Stomach smooth muscle (tissue), 2 donors: Measurements from ENCODE around the gene DUSP2.

Experiments
- H3K27ac ChIP-seq: one replicate; pipeline ENCODE4 v1.7.0; 2013; ENCODE audit warnings: mild to moderate bottlenecking, low read length, inconsistent platforms
- H3K27me3 ChIP-seq, 2 donors: one replicate each; pipeline ENCODE4 v1.7.0; 2013; ENCODE audit warnings: low read length in 2 of 2; ENCODE audit not compliant: insufficient read depth in 2 of 2, control insufficient read depth in 1 of 2
- H3K36me3 ChIP-seq, 2 donors: one replicate each; pipeline ENCODE4 v1.7.0; 2013; ENCODE audit warnings: low read length in 2 of 2; ENCODE audit not compliant: control insufficient read depth in 2 of 2, insufficient read depth in 2 of 2
- H3K4me1 ChIP-seq: one replicate; pipeline ENCODE4 v1.7.0; 2013; ENCODE audit warnings: low read length; ENCODE audit not compliant: control insufficient read depth, insufficient read depth
- H3K4me3 ChIP-seq, 2 donors: one replicate each; pipeline ENCODE4 v1.7.0; 2013; ENCODE audit warnings: low read length in 2 of 2
- H3K9ac ChIP-seq, 2 donors: one replicate each; pipeline ENCODE4 v1.7.0; 2013; ENCODE audit warnings: low read length in 2 of 2, mild to moderate bottlenecking in 1 of 2
- H3K9me3 ChIP-seq, 2 donors: one replicate each; pipeline ENCODE4 v1.7.0; 2013; ENCODE audit warnings: low read length in 2 of 2; ENCODE audit not compliant: control insufficient read depth in 2 of 2
- donor health status: healthy.
- donor health status: Pancreatic carcinoma.

The DUSP2 gene

DNA sequence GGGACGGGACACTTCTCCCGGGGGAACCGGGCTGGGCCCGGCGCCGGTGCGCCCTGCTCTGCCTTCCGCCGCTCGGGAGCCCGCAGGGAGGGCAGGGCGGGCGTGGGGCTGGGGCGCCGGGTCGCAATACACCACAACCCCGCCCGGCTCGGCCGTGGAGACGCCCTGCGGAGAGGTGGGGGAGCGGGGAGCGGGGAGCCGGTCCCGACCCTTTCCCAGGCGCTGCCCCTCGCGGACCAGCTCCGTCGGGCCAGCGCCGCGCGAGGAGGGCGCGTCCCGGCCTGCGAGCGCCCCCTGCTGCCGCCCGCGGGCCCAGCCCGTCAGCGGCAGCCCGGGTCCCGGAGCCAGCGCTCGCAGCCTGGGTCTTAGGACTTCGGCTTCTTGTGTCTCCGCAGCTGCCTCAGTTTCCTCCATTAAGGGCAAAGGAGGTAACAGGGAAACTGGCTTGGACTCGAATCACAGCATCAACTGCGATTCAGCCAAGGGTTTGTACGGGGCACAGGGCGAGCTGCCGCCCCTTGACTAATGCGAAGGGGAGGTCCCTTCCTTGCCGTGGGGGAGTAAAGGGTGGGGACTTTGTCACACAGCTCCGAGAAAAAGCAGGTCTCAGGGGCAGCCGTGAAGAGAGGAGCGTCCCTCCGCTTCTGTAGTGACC, 28.2 kb downstream of the DUSP2 start:
- H3K4me1 ChIP-seq, result peaks cover 4% of the 10 kb centered on the region
- peaks cover 28 to 37% of the 10 kb centered on the region in 2 donors for H3K27me3 ChIP-seq
- no peak overlapping the region for H3K27ac ChIP-seq
- no peak overlapping the region for H3K9ac ChIP-seq
- H3K9me3 ChIP-seq, result no peaks in the 10 kb centered on the region
- peak overlapping the region in 1 of 2 donors; percentile 57 for H3K4me3 ChIP-seq
- no peaks in the 10 kb centered on the region for H3K36me3 ChIP-seq

- H3K4me1 ChIP-seq, result peaks cover 4% of the 10 kb centered on the region
- no peaks in the 10 kb centered on the region for H3K36me3 ChIP-seq
- no peaks in the 10 kb centered on the region for H3K9me3 ChIP-seq
- H3K4me3 ChIP-seq, result peak within 1 kb of the TSS in 1 of 2 donors; percentile 57
- H3K27me3 ChIP-seq, result peaks cover 25 to 37% of the 10 kb centered on the region in 2 donors
- H3K9ac ChIP-seq, result no peak within 1 kb of the TSS
- no peak within 1 kb of the TSS for H3K27ac ChIP-seq
Observed at GRCh38 chr2:96116424-96116878, 28.8 kb downstream of the DUSP2 start, which contains the start of gene ADRA2B. ADRA2B (minus strand) TSS chr2:96116571; CDS start chr2:96116149, 422 bp downstream.

GRCh38 chr2:96115631-96116423, 29.4 kb downstream of the DUSP2 start:
- Histone ChIP-seq H3K9me3 (no peaks in the 10 kb centered on the region), H3K36me3 (no peaks in the 10 kb centered on the region), H3K27ac (no peak overlapping the region), H3K4me3 (peak overlapping the region in 1 of 2 donors; percentile 57), H3K9ac (no peak overlapping the region), H3K27me3 (peaks cover 18 to 33% of the 10 kb centered on the region in 2 donors), H3K4me1 (peaks cover 4% of the 10 kb centered on the region)

DNA sequence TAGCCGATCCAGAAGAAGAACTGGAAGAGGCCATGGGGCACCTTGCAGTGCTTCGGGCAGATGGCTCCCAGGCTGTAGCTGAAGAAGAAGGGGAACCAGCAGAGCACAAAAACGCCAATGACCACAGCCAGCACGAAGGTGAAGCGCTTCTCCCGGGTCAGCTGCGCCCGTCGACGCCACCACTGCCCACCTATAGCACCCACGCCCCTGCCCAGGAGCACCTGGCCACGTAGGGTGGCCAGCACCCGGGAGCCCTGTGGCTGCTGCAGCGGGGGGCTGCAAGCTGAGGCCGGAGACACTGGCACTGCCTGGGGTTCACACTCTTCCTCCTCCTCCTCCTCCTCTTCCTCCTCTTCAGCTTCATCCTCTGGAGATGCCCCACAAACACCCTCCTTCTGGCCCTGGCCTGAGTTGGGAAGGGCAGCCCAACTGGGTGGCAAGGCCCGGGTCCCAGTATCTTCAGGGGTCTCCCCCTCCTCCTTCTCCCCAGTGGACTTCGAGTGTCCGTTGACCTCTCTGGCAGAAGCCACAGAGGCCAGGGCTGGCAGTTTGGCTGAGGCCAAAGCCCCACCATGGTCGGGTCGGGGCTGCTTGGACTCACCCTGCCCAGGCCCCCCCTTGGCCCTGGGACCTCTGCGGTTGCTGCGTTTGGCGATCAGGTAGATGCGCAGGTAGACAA, 30.2 kb downstream of the DUSP2 start:
- Histone ChIP-seq H3K9me3 (no peaks in the 10 kb centered on the region), H3K27ac (no peak overlapping the region), H3K9ac (no peak overlapping the region), H3K4me1 (peaks cover 4% of the 10 kb centered on the region), H3K27me3 (peaks cover 18 to 33% of the 10 kb centered on the region in 2 donors), H3K36me3 (no peaks in the 10 kb centered on the region), H3K4me3 (no peak overlapping the region)

GRCh38 chr2:96114546-96114902, 30.7 kb downstream of the DUSP2 start:
- Histone ChIP-seq H3K27me3 (peaks cover 16 to 33% of the 10 kb centered on the region in 2 donors), H3K27ac (no peak overlapping the region), H3K9me3 (no peaks in the 10 kb centered on the region), H3K4me3 (no peak overlapping the region), H3K36me3 (no peaks in the 10 kb centered on the region), H3K4me1 (peaks cover 4% of the 10 kb centered on the region), H3K9ac (no peak overlapping the region)

- no peak overlapping the region for H3K27ac ChIP-seq
- no peak overlapping the region for H3K4me3 ChIP-seq
- H3K36me3 ChIP-seq, result no peaks in the 10 kb centered on the region
- peaks cover 10% of the 10 kb centered on the region for H3K4me1 ChIP-seq
- H3K27me3 ChIP-seq, result peaks cover 16 to 33% of the 10 kb centered on the region in 2 donors
- no peak overlapping the region for H3K9ac ChIP-seq
- H3K9me3 ChIP-seq, result no peaks in the 10 kb centered on the region
Observed at GRCh38 chr2:96113951-96114350, 31.3 kb downstream of the DUSP2 start.

DNA sequence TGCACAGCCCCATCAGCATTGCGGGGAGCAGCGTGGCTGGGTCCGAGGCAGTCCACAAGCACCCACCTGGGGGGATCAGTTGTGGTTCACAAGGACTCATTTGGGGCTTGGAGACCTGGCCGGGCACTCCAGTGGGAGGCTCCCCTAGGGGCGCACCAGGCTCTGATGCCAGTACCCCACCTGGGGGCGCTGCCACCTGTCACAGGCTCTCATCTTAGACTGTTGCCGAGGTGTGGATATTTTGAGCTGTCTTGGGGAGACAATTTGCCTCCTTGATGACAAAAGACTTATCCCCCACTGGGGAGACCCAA, 31.9 kb downstream of the DUSP2 start:
- H3K27ac ChIP-seq, result no peak overlapping the region
- H3K9me3 ChIP-seq, result no peaks in the 10 kb centered on the region
- H3K27me3 ChIP-seq, result peaks cover 10 to 33% of the 10 kb centered on the region in 2 donors
- H3K36me3 ChIP-seq, result no peaks in the 10 kb centered on the region
- H3K4me1 ChIP-seq, result peaks cover 16% of the 10 kb centered on the region
- H3K9ac ChIP-seq, result no peak overlapping the region
- no peak overlapping the region for H3K4me3 ChIP-seq

DNA sequence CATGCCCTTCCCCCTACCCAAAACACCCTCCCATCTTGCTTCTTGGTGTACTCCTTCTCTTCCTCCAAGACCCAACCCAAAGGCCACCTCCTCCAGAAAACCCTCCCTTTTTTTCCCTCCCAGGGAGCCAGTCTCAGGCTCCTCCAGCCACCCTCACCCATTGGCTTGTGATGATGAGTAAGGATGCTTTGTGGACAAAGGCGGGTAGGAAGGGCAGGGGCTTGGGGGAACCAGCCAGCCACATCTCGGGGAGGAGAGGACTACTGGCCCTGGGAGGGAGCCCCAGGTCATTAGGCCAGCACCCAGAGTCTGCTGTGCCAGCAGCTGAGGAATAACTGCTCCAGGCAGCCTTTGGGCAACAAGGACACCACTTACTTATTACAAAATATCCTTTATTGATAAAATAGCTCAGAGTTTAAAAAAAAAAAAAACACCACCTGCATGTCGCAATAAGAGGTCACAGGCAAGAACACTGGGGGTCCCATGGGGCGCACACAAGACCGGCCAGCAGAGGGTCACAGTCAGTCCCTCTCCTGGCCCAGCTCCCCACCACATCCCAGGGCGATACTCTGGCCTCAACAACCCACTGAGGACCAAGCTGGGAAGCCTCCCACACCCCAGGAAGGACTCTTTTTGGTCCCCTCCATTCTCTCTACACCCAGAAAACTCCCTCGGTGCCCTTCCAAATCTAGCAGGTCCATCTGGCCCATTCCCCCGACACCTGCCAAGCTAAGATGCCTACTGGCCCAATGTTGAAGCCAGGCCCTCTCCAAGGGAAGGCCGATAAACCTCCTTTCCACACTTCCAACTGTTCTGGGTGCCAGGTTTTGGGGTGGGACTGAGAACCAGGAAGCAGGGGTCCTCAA, 32.5 kb downstream of the DUSP2 start:
- H3K4me1 ChIP-seq, result peaks cover 18% of the 10 kb centered on the region
- no peak overlapping the region for H3K27ac ChIP-seq
- no peaks in the 10 kb centered on the region for H3K36me3 ChIP-seq
- H3K9me3 ChIP-seq, result no peaks in the 10 kb centered on the region
- H3K4me3 ChIP-seq, result no peak overlapping the region
- H3K9ac ChIP-seq, result no peak overlapping the region
- H3K27me3 ChIP-seq, result peaks cover 7 to 27% of the 10 kb centered on the region in 2 donors

- no peaks in the 10 kb centered on the region for H3K36me3 ChIP-seq
- no peak overlapping the region for H3K4me3 ChIP-seq
- no peak overlapping the region for H3K9ac ChIP-seq
- no peak overlapping the region for H3K27ac ChIP-seq
- peaks cover 14% of the 10 kb centered on the region for H3K4me1 ChIP-seq
- peaks cover 2 to 21% of the 10 kb centered on the region in 2 donors for H3K27me3 ChIP-seq
- H3K9me3 ChIP-seq, result no peaks in the 10 kb centered on the region
Observed at GRCh38 chr2:96111823-96112500, 33.3 kb downstream of the DUSP2 start.

DNA sequence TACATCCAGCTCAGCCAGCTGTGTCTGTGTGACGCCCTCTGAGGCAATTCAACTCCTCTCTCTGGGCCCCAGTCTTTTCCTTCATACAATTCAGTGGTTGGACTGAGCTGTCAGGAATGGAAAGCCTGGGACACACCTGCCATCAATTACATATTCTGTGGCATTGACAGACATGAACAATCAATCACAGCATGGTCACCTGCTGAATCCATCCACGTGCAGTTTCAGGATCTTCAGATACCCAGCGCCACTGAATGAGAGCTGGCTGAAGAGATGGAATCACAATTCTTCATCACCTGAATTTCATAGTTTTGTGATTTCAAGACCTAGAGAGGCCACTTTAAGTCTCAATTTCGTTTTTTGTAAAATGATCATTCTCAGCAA, 34.0 kb downstream of the DUSP2 start:
- Histone ChIP-seq H3K9ac (no peak overlapping the region), H3K27me3 (peaks cover 2 to 15% of the 10 kb centered on the region in 2 donors), H3K9me3 (no peaks in the 10 kb centered on the region), H3K4me3 (no peak overlapping the region), H3K4me1 (peaks cover 14% of the 10 kb centered on the region), H3K36me3 (no peaks in the 10 kb centered on the region), H3K27ac (no peak overlapping the region)
